Ishikawa (cell line): ENCODE results near the gene STAG1.

Experiments
- CEBPB ChIP-seq: IDR thresholded peaks from 2 replicates; pipeline ENCODE4 v1.6.1; 2012
- EGR1 ChIP-seq: IDR thresholded peaks from 2 replicates; pipeline ENCODE4 v1.6.1; 2012
- EP300 ChIP-seq: IDR thresholded peaks from 2 replicates; pipeline ENCODE4 v1.6.1; 2012; ENCODE audit warnings: borderline replicate concordance
- FOXM1 ChIP-seq: IDR thresholded peaks from 2 replicates; pipeline ENCODE4 v1.6.1; 2012; ENCODE audit warnings: low read depth, borderline replicate concordance
- NFIC ChIP-seq: IDR thresholded peaks from 2 replicates; pipeline ENCODE4 v1.6.1; 2012
- RAD21 ChIP-seq: IDR thresholded peaks from 2 replicates; pipeline ENCODE4 v1.6.1; 2012; ENCODE audit warnings: low read depth
- TAF1 ChIP-seq: IDR thresholded peaks from 2 replicates; pipeline ENCODE4 v1.6.1; 2012; ENCODE audit warnings: low read depth, mild to moderate bottlenecking
- TCF12 ChIP-seq: IDR thresholded peaks from 2 replicates; pipeline ENCODE4 v1.6.1; 2012; ENCODE audit warnings: low read depth
- TEAD4 ChIP-seq: IDR thresholded peaks from 2 replicates; pipeline ENCODE4 v1.6.1; 2012
- YY1 ChIP-seq: IDR thresholded peaks from 2 replicates; pipeline ENCODE4 v1.6.1; 2012; ENCODE audit warnings: low read depth
- ZBTB7A ChIP-seq: IDR thresholded peaks from 2 replicates; pipeline ENCODE4 v1.6.1; 2012; ENCODE audit warnings: low read depth
- TF ChIP-seq, protein P1 (sequence below): IDR thresholded peaks from 2 replicates; pipeline ENCODE4 v1.6.1; 2012
- TF ChIP-seq, protein P2 (sequence below): IDR thresholded peaks from 2 replicates; pipeline ENCODE4 v1.6.1; 2012; ENCODE audit warnings: low read depth, mild to moderate bottlenecking

DNA sequence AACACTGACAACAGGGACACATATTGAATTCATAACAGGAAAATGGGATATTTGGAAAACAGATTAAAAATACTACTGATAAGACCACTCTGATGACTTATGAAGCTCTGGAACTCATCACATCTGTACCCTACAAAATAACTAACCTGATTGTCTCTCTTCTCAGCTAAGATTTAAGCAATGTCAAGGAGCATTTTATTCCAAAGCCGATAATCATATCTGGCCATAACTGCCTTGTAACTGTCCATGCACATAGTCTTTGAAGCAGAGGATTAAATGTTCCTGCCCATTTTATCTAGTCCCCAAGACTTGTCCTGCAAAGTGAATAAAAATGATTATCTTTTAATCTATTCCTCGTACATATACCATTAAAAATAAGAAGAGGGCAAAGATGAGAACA is 234.1 kb downstream of the STAG1 start:
- no peak for TF ChIP-seq FOXM1
- no peak for TF ChIP-seq YY1
- TF ChIP-seq EP300: no peak
- TF ChIP-seq TEAD4: no peak
- no peak for TF ChIP-seq TCF12
- TF ChIP-seq NFIC: no peak
- TF ChIP-seq TAF1: no peak
- no peak for TF ChIP-seq ZBTB7A
- TF ChIP-seq EGR1: no peak
- TF ChIP-seq, protein P1, sequence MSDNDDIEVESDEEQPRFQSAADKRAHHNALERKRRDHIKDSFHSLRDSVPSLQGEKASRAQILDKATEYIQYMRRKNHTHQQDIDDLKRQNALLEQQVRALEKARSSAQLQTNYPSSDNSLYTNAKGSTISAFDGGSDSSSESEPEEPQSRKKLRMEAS: no peak
- TF ChIP-seq, protein P2, sequence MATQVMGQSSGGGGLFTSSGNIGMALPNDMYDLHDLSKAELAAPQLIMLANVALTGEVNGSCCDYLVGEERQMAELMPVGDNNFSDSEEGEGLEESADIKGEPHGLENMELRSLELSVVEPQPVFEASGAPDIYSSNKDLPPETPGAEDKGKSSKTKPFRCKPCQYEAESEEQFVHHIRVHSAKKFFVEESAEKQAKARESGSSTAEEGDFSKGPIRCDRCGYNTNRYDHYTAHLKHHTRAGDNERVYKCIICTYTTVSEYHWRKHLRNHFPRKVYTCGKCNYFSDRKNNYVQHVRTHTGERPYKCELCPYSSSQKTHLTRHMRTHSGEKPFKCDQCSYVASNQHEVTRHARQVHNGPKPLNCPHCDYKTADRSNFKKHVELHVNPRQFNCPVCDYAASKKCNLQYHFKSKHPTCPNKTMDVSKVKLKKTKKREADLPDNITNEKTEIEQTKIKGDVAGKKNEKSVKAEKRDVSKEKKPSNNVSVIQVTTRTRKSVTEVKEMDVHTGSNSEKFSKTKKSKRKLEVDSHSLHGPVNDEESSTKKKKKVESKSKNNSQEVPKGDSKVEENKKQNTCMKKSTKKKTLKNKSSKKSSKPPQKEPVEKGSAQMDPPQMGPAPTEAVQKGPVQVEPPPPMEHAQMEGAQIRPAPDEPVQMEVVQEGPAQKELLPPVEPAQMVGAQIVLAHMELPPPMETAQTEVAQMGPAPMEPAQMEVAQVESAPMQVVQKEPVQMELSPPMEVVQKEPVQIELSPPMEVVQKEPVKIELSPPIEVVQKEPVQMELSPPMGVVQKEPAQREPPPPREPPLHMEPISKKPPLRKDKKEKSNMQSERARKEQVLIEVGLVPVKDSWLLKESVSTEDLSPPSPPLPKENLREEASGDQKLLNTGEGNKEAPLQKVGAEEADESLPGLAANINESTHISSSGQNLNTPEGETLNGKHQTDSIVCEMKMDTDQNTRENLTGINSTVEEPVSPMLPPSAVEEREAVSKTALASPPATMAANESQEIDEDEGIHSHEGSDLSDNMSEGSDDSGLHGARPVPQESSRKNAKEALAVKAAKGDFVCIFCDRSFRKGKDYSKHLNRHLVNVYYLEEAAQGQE: no peak
- no peak for TF ChIP-seq RAD21
- TF ChIP-seq CEBPB: no peak
